Measurements from ENCODE around the gene HOXB7.

DNA sequence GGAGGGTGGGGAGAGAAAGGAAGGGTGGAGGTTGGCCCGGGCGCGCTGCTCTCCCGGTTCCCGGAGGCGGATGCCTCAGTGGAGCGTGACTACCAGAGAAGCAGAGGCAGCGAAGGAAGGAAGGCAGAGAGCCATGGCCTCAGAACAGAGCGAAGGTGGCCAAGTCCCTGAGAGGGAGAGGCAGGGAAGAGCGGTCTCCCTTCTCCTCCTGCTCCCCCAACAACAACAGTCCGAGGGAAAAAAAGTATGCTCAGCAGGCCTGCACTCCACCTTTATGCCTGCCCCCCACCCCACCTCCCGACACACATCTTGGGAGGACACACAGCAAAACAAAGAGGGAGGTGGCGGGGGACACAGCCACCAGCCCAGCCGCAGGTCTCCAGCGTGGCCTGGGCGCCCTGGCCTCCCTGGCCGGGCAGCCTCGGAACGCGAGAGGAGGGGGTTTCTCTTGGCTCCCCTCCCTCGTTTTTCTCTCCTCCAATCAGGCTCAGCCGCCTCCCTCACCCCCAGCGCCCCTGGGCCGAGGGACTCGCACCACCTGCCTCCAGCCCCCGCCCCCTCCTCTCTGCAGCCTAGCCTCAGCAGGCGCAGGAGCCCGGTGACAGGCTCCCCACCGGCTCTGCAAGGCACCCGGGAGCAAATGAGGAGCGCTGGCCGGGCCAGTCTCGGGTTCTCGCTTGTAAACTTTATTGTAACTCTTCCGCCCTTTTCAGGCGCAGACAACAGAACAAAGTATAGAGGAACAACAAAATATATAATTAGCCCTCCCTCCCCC lies 1.1 kb upstream of the HOXB7 start:
- TF ChIP-seq CTCF (IDR thresholded peaks at IDR 0.05) = no peak
- no peak for TF ChIP-seq POLR2A (IDR thresholded peaks at IDR 0.05)
